Cortex of kidney (tissue), 1 donor: ENCODE data around the gene IQCH.
"Not testable (repeated sequence)": the region's sequence is repeated elsewhere in the genome, so short reads cannot be mapped to it uniquely, and the experiment has no call there.

Experiments used
- DNase-seq: peaks from one replicate; lab custom pipeline; 2025; lab: John Stamatoyannopoulos, UW

The IQCH gene

DNA sequence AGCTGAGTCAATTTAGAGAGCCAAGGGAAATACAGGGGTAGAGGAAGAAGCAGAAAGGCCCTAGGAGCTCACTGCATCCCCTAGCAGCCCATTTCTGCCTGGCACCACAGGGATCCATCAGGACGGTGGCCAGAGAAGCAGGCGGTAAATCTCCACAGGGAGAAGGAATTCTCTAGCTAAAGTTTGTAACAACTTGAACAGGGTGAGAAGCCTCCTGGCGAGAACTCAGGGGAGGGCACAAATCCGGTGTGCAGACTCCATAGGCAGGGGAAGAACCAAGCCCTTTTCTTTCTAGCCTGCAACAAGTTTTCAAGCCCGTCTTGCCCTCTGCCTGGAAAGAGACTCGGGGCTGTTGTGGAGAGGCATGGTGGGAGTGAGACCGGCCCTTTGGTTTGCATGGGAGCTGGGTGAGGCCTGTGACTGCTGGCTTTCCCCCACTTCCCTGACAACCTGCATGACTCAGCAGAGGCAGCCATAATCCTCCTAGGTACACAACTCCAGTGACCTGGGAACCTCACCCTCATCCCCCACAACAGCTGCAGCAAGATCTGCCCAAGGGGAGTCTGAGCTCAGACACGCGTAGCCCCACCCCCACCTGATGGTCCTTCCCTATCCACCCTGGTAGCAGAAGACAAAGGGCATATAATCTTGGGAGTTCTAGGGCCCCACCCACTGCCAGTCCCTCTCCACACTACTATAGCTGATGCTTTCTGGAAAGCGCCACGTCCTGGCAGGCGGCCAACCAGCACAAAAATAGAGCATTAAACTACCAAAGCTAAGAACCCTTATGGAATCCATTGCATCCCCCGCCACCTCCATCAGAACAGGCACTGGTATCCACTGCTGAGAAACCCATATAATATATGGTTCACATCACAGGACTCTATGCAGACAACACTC is 182.0 kb downstream of the IQCH start:
- not testable (repeated sequence) for DNase-seq

DNA sequence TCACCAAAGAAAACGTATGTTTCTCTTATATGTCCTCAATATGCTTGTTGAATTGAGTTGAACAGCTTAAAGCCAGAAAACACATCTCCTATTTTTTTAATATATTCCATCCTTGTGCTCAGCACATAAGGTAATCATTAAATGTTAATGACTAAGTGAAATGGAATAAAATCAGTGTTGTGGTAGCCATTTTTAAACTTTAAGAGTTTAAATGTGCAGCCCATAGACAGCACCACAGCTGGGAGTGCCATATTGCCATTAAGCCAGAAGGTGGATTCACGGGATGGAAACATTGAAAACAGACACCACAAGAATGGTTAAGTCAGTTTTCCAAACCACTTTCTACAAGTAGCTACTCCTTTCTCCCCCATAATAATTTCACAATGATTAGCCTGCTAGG is 189.5 kb downstream of the IQCH start:
- DNase-seq = no peak

DNA sequence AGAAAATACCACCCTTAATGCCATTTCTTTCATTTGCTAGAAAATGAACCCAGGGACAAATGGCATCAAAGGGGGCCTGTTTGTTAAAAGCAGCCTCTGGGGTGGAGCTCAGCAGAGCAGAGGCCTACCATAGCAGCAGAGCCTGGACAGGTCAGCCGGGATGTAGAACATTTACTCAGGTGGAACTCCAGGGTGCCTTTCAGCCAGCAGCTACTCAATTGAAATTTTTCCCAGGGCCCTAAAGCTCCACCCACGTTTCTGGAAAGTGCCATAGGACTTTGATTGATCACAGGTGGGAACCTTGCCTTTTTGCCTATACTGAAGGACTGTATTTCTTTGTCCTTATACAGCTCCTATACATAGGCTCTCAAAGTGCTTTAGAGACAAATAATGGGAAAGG is 191.9 kb downstream of the IQCH start:
- no peak for DNase-seq

DNA sequence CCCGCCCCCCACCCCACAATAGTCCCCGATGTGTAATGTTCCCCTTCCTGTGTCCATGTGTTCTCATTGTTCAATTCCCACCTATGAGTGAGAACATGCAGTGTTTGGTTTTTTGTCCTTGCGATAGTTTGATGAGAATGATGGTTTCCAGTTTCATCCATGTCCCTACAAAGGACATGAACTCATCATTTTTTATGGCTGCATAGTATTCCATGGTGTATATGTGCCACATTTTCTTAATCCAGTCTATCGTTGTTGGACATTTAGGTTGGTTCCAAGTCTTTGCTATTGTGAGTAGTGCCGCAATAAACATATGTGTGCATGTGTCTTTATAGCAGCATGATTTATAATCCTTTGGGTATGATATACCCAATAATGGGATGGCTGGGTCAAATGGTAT is 193.8 kb downstream of the IQCH start:
- not testable (repeated sequence) for DNase-seq

DNA sequence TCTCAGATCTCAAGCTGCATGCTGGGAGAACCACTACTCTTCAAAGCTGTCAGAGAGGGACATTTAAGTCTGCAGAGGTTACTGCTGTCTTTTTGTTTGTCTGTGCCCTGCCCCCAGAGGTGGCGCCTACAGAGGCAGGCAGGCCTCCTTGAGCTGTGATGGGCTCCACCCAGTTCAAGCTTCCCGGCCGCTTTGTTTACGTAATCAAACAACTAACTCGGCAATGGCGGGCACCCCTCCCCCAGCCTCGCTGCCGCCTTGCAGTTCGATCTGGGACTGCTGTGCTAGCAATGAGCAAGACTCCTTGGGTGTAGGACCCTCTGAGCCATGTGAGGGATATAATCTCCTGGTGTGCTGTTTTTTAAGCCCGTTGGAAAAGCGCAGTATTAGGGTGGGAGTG is 199.1 kb downstream of the IQCH start:
- not testable (repeated sequence) for DNase-seq

DNA sequence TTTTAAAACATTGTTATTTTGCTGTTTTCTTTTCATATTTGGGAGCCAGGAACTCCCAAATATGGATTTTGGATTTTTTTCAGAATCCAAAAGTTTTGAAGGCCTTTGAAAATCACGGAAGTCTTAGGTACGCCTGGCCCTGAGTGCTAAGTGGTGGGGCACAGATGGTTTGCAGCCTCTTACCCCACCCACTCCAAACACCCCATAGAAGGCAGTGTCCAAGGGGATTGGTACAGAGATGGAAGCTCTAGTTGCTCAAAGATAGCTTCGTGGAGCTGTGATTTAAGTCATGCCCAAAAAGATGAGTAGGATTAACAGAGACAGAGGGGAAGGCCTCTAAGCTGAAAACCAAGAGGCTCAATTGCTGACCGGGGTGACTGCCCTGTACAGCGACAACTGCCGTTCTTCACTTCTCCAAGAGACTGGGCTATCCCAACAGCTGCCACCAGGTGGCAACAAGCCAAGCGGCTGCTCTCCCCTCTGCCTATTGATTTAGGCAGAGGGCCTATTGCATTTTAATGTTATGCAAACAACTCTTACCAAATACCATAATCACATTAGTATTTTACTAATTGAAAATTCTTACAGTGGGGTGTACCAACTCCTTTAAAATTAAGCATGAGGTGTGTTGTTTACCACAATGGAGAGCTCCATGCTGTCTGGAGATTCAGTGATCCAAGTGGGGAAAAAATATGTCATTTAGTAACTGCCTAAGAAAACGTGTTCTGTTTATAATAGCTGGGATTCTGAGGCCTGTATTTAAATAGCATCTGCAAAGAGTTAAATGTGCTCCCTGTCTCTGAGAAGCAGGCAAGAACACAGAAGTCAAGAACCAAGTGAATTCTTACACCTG is 202.3 kb downstream of the IQCH start:
- DNase-seq = no peak

DNA sequence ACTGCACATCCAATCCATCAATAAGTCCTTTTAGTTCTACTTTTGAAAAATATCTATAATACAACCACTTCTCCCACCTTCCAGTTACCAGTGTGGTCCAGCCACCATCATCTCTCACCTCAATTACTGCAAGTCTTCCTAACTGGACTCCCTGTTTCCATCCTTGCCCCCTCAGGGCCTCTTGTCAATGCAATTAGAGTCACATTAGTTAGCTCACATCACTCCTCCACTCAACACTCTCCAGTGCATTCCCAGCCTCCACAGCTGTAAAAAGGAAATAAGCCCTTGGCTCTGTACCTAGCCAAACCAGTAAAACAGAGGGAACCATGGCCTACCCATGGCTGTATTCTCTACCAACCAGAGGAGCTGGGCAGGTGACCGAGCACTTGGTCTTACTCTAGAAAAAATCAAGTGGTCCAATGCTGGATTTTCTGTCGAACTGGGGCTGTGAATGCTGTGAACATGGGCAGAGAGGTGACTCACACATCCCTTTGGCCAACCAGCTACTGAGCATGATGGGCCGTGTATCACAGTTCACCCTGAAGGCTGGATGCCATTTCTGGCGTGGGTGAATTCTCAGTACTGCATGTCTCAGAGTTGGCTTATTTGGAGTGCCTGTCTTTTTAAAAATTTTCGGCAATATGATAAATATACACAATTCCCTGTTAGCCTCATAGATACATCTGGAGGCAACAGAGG is 203.9 kb downstream of the IQCH start:
- no peak for DNase-seq

DNA sequence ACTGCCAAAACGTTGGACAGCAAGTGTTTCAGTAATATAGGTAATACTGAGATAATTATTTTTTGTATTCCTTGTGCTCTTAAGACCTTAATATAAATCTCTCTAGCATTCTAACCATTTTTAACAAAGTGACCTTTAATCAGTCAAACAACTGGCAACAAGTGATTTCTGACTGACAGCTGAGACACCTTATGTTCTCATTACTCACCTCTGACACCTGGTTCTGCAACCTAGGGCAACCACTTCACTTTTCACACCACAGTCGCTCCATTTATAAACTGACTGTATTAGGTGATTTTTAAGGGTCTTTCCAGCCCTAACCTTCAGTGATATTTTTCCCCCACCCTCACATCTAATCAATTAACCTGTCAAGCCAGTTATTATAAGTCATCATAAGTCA is 205.9 kb downstream of the IQCH start:
- DNase-seq = no peak

DNA sequence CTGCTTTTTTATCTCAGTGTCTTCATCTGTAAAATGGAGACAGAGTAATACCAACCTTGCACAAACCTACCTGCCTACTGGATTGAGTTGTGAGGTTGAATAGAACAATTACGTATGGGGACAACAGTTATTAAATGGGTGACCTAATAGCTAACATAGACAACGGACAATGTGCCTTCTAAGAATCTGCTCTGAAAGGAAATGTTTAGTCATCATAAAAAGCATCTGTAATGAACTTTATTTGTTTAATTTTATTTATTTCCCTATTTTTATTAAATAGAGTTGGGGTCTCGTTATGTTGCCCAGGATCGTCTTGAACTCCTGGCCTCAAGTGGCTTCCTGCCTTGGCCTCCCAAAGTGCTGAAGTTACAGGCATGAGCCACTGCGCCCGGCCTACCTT is 207.1 kb downstream of the IQCH start:
- no peak for DNase-seq

DNA sequence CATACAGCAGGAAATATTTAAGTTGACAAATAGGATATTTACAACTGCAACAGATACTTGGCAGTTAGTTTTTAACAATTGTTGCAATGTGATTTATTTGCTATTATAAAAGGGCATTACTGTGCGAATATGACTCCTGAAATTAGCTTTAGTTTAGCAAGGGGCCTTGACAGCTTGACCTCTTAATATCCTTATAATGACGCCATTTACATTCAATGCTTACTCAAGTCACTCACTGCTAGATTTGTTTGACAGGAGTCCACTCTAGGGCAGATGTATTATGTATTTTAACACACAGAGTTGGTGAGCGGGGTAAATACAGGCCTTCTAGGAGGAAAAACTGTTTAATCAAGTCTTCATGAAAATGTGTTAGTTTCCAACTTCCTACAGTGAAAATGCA is 208.3 kb downstream of the IQCH start:
- no peak for DNase-seq

DNA sequence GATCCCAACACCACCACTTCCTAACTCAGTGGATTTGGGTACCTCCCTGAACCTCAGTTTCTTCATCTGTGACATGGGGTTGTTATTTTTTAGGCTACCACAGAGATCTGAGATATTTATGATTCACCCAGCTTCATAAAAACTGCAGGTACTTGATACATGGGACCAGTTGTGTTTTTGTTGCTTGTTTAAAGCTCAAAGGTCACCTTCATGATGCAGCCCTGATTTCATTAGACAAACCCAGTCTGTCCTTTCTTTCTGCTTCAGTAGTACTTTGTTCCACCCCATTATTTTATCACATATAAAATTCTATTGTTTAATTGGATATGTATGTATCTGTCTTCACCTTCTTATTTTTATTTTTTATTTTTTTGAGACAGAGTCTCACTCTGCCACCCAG is 208.9 kb downstream of the IQCH start:
- no peak for DNase-seq

DNA sequence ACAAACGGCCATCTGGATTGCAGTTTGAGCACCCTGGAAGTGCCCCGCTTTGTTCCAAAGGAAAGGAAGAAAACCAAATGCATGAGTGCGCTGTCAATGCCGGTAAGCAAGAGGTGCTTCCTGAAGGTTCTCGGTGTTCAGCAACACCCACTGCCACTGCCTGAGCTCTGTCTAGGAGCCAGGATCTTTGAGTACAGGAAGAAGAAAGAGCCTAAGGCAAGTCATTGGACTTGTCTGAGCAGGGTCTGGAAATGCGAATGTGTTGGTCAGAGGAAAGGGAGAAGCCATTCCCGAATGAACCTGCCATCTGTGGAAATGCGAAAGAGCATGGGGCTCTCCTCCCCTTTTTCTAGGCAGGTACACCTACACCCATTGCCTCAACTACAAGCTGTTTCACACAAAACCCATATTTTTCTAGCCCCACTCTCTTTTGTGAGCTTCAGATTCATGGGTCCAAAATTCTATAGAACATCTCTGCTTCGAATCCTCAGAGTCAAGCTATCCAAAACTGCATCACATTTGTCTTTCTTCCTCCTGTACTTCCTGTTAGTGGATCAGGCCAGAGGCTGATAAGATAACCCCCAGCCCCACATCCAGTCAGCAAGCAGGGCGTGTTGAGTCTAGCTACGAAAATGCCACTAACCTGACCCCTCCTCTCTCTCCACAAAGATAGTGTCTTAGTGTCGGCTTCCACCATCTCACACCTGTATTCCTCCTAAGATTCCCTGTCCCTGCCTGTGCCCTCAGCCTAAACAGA is 210.8 kb downstream of the IQCH start:
- no peak for DNase-seq

DNA sequence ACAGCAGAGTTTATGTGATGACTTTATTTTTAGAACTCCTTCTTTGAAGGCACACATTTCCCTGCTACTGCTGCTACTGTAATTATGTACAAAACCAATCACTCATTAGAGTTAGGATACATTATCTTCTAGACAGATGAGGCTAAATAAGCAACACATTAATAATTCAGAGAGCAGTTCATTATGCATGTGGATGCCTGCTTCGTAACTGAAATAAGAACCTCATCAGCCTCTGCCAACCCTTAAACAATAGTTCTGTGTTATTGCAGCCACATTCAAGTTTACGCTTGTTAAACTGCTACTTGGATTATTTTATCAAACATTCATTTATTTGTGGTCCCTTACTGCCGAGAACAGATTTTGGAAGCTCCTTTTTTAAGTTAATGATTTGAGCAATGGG is 213.8 kb downstream of the IQCH start:
- no peak for DNase-seq

DNA sequence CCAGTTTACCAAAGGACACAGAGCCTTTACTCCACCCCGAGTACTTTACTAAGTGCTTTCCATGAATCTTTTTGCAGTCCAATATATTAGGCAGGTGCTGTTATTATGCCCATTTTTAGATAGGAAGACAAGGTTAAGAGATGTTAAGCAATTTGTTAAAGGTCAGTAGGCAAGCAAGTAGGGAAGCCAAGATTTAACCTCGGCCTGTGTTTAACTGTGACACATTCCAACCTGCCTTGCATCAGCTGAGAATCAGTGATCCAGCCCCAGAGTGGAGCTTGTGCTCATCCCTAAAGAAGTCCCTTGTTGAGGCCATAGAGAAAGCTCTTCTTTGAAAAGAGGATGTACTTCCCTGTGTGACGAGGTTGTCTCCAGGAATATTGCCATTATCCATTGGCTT is 215.1 kb downstream of the IQCH start:
- DNase-seq = no peak

DNA sequence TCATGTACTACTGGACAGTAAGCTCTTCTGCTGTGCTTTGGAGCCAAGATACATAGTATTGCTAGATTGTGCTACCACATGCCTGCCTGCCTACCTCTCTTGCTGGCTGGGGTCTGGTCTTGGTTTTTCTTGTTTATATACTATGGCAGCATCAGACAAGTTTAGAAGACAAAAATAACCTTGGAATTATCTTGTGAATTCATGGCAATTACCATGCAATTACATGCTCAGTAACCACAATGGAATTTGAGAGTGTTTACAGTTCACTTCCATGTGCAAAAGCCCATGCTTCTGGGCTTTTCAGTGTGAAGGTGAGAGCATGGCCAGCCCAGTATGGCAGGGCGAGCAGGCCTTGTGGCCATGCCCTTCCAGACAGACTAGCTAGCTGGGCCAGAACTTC is 218.4 kb downstream of the IQCH start:
- DNase-seq = no peak

DNA sequence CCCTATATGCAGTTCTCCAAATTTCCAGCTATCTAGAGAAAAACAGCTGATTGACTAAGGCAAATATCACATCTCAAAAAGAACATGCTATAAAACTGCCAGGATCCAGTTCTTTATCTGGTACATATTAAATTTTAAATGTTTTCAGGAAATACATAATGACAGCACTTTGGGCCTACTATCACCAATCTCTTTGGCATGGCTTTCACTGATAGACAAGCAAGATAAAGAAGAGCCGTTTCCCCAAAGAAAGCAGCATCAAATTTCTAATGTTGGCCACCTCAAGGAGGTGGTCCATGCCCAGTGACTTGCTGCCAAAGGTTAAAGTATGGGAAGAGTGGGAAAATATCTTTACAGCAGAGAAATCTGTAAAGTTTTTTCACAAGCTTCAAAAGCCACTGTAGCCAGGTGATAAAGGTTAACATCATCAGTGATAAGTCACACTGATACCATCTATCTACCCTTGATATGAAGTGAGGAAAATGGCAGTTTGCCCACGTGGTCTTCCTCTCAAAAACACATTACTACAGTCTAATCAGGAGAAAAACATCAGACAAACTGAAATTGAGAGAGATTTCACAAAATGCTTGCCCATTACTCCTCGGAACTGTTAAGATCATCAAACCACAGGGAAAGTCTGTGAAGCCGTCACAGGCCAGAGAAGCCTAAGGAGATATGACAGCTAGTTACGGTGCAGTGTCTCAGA is 220.0 kb downstream of the IQCH start:
- no peak for DNase-seq

DNA sequence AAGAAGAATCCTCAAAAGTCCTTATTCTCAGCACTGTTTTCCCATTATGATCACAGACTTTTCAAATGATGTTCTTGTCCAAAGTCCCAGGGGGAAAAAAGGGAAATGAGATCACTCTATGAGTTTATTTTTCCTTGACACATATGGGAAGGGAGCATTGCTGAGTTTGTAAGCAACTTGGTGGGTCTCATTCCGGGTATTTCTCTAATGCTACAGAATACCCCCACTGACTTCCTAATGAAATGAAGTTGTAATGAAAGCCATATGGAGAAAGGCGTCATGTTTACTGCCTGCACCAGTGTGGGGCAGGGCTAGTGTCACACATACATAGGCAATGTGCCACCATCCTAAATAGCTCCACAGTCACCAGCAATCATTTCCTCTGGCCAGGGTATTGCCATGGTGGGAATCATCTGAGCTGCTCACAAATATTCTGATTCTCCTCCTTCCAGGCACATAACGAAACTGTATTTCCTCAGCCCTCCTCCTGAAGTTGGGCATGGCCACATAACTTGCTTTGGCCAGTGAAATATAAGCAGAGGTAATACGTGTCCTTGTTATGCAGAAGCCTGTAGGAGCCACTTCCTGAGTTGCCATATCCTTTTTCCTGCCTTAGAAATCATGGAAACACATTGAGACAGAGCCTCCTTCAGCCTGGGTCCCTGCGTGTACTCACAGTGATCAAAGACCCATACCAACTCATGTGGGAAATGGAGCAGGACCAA is 225.4 kb downstream of the IQCH start:
- no peak for DNase-seq

DNA sequence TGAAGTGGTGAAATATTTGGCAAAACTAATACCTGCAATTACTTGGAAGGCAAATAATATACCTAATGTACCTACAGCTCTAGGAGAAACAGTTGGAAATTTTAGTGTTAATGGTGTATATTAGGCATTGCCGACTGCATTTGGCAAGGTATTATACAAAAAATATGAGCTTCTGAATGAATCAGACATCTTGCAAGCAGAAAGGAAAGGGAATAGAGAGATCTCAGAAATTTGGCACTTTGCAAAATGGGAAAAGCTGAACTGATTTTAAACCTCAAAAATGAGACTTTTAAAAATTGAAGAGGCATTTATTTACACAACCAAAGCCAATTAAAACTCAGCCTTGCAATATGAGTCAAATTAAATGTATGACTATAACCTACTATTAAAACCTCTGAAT is 226.2 kb downstream of the IQCH start:
- no peak for DNase-seq

DNA sequence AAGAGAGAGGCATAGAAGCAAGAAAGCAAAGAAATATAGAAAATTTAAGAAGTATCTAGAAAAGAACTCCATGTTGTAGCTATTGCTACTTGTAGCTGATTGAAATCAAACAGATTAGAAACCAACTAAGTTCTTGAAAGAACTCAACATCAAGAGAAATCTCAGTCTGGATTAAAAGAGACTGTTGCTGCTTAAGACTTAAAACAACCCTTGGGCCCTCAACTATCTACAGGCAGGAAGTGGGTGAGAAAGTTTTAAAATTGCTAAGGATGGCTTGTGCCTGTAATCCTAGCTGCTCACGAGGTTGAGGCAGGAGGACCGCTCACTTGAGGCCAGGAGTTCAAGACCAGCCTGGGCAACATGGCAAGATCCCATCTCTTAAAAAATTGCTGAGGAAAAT is 227.1 kb downstream of the IQCH start:
- no peak for DNase-seq

DNA sequence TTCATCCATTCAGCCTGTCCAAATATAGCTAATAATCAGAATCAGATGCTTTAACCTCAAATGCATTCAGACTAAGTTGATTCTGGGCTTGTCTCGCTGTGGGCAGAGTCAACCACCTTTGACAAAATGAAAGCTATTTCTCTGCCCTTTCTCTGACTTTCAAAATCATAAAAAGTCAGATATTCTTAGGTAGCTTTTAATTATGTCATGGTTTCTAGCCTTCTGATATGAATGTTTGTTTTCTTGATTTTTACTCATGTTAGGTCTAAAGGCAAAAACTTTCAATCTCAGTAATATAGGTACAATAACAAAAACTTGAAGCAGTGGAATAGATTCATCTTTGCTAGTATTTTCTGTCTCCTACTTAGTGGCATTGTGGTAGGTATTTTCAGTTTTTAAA is 241.0 kb downstream of the IQCH start:
- DNase-seq = no peak
